GM18498 (cell line): Measurements from ENCODE around the gene RWDD4.
"Not testable (repeated sequence)": the region's sequence is repeated elsewhere in the genome, so short reads cannot be mapped to it uniquely, and the experiment has no call there.

Source experiments
- ATAC-seq: cut with Tn5 transposase; IDR thresholded peaks from one replicate; pipeline ENCODE4 v1.9.1; 2021; ENCODE audit warnings: mild to moderate bottlenecking, moderate library complexity; ENCODE audit not compliant: unreplicated experiment

Gene RWDD4

GRCh38 chr4:183636503-183636902 is 22.5 kb downstream of the RWDD4 start:
- no peak for ATAC-seq

- no peak for ATAC-seq
Measured at GRCh38 chr4:183635741-183636140, 23.2 kb downstream of the RWDD4 start.

- no peak for ATAC-seq
Measured at GRCh38 chr4:183635321-183635720, 23.7 kb downstream of the RWDD4 start.

- ATAC-seq, result no peak
Measured at GRCh38 chr4:183633476-183634400, 25.2 kb downstream of the RWDD4 start.

- no peak for ATAC-seq
Measured at GRCh38 chr4:183632689-183633088, 26.3 kb downstream of the RWDD4 start.

- no peak for ATAC-seq
Measured at GRCh38 chr4:183631577-183632198, 27.3 kb downstream of the RWDD4 start.

- no peak for ATAC-seq
Measured at GRCh38 chr4:183627979-183628588, 30.9 kb downstream of the RWDD4 start.

- not testable (repeated sequence) for ATAC-seq
Measured at GRCh38 chr4:183627286-183627685, 31.7 kb downstream of the RWDD4 start.

- ATAC-seq, result no peak
Measured at GRCh38 chr4:183626168-183626567, 32.8 kb downstream of the RWDD4 start.

- ATAC-seq, result no peak
Measured at GRCh38 chr4:183624548-183624947, 34.4 kb downstream of the RWDD4 start.

- ATAC-seq, result no peak
Measured at GRCh38 chr4:183621875-183622274, 37.1 kb downstream of the RWDD4 start.

- ATAC-seq, result no peak
Measured at GRCh38 chr4:183620421-183620820, 38.6 kb downstream of the RWDD4 start.

GRCh38 chr4:183618681-183619080 is 40.3 kb downstream of the RWDD4 start:
- ATAC-seq, result no peak

- no peak for ATAC-seq
Measured at GRCh38 chr4:183617075-183617474, 41.9 kb downstream of the RWDD4 start.

- ATAC-seq, result no peak
Measured at GRCh38 chr4:183612329-183613250, 46.4 kb downstream of the RWDD4 start.

GRCh38 chr4:183611210-183611830 is 47.7 kb downstream of the RWDD4 start:
- ATAC-seq, result no peak

GRCh38 chr4:183610613-183611012 is 48.4 kb downstream of the RWDD4 start:
- no peak for ATAC-seq

- no peak for ATAC-seq
Measured at GRCh38 chr4:183610033-183610432, 49.0 kb downstream of the RWDD4 start.

GRCh38 chr4:183609151-183609550 is 49.8 kb downstream of the RWDD4 start:
- no peak for ATAC-seq

GRCh38 chr4:183607894-183608293 is 51.1 kb downstream of the RWDD4 start:
- ATAC-seq, result no peak
